Kidney glomerular epithelial cell (primary cell): ENCODE measurements around the gene DHX57.
A peak's percentile ranks its signal among the peaks of the same experiment; 100 is the strongest.

Experiments
- DNase-seq: peaks from one replicate; lab custom pipeline; 2025; lab: John Stamatoyannopoulos, UW

DHX57 gene

DNA sequence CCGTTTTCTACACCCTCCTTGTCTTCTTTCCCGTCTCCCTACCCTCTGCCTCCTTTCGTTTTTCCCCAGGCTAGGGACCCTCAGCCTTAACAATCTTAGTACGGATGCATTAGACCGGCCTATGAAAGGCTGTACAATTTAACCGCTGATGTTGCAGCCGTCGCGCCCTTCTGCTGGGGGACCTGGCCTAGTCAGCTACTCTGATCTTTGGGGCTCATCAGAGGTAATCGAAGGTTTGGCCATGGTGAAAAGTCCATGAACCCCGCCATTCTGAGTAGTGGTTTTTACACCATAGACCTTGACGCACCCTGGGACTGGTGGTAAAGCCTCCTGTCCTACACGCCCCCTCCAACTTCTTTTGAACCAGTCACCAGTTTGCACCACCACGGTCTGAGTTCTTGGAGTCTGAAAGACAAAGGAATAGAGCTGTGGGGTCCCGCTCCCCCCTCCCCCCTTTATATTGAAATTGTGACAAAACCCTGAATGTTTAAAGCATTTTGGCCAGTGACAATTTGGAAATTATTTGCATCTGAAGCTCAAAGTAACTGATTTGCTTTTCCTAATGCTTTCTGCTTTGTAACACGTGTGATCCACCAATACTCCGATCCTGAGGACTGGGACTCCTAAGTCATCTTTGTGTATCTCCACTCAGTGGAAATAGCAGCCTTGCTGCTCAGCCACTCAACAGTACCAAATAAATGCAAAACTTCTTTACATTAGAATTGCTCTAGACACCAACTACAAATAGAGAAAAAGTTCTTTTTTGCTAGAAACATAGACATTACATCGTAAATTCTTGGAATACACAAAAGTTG lies 123.9 kb downstream of the DHX57 start:
- no peak for DNase-seq

DNA sequence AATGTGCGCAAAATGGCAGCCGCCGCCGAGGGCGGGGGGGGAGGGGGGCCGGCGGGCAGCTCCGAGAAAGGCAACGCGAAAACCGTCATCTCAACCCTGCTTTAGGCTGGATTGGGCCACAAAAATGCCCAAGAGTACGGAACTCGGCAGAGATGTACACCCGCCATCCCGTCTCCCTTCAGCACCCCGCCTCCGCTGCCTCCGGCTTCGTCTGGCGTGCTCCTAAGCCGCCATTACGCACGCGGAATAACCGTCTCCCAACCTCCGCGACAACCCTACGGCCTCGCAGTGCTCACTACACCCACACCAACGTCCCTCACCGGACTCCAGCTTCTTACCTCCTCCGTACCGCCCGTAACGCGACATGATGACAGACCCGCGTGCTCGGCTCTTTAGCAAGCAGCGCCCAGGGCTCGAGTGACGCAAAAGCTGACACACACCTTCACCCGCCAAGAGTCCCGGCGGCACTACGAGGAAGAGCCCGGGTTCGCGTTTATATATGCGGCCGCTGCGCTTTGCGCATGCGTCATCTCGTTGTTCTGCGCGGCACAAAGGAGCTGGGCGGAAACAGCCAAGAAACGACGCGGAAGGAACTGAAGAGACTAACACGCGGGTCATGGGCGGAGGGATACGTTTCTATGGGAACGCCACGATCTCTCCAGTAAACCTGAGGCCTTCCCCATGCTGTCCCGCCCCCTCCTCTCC lies 124.7 kb downstream of the DHX57 start, which contains the start of gene SRSF7:
Gene SRSF7 (minus strand): TSS at position 471 of the 705 bp plus-strand sequence. CDS start 105 bp downstream, at position 366.
- DNase-seq: peak; percentile 98

DNA sequence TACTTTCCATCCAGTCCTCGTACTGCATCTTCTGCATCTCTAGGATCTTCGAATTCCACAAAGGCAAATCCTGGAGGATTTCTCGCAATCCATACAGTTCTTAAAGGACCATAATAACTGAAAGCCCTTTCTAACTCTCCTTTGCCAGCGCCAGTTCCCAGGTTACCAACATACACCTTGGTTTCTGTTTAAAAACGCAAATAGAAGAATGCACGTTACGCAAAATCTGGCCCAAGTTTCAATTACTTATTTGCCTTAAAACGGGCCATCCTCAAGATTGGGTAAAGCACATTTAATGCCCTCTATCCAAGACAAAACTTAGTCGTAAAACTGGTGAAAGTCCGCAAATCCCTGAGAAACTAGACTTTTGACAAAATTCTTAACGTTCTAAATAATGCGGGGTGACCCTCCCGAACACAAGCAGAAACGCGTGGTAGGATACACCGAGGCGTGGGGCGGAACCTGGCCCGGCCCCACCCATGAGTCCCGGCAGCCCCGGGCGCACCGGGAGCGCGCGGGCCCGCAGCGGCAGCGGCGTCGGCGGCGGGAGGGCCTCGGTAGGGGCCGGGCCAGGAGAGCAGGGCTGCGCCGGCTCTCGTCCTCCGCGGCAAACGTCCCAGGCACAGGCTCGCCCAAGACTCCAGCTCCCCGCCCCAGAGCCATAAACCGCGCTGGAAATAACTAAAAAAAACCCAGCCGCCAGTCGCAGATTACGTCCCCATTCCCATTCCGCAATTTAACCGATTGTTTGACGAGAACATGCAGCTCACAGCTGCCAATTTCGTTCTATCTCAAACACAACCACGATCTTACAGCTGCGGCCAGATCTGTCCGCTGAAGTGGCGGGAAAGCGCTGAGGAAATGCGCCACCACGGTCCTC lies 125.5 kb downstream of the DHX57 start:
- DNase-seq: no peak

DNA sequence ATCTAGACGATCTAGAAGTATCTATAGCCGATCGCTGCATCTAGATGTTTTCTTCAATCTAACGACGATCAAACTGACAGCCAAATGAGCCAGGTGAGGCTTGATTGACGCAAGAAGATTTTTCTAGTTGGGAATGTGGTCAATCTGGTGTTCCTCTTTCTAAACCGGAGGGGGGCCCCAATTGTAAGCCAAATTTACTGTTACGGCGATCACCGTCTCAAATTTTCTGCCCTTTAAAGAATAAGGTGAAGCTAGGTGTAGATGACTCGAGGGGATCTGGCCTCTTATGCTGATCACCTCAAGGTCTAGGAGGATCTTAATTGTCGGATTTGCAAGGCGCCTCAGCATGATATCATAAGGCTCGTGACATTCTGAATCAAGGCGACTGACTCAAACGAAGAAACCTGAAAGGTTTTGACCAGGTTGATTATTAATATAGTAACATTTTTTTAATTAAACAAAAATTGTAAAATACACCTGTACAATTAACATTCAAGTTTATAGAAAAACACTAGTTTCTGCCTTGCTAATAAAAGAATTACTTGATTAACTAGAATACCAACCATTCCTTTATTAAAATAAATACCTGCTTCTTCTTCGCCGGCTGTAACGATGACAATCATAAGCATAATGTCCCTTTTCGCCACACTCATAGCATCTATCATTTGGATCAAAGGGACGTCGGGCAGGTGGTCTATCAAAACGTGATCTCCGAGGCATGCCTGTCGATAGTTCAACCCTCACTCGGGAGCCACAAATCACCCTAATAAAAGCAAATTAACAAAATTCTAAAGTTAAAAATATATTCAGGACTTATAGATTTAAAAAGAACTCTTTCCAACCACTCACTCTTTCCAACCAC lies 126.6 kb downstream of the DHX57 start:
- DNase-seq: no peak

DNA sequence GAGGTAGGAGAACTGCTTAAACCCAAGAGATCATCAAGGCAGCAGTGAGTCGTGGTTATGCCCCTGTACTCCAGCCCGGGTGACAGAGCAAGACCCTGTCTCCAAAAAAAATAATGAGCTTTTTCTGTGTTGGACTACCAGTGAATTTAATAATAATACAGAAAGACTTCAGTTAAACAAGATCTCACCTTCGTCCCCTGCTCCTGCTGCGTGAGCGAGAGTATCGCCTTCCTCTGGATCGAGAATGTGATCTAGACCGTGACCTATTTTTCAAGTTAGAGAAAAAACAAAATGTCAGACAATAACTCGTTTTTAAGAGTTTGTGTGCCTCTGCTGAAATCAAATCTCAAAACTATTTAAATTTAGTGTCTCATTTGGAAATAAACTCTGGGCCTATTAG lies 127.3 kb downstream of the DHX57 start:
- DNase-seq: no peak

DNA sequence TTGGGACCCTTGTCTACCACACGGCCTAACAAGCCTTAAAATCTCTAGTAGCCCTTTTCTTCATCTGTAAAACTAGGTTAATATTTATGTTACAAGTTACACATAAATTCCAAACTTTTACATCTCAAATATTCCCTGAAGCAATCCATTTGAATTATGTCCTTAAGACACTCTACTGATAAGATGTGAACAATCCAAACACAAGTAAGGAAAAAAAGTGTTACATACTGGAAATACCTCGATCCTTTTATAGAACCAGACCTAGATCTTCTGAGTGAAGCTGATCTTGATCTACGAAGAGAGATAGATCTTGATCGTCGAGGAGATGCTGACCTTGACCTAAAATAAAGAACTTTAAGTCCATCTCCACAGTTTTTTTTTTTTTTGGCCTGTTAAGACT lies 127.9 kb downstream of the DHX57 start:
- no peak for DNase-seq
